ENCODE results near the gene CLC.
"Not testable (repeated sequence)": the region's sequence is repeated elsewhere in the genome, so short reads cannot be mapped to it uniquely, and the experiment has no call there.

Gene CLC

DNA sequence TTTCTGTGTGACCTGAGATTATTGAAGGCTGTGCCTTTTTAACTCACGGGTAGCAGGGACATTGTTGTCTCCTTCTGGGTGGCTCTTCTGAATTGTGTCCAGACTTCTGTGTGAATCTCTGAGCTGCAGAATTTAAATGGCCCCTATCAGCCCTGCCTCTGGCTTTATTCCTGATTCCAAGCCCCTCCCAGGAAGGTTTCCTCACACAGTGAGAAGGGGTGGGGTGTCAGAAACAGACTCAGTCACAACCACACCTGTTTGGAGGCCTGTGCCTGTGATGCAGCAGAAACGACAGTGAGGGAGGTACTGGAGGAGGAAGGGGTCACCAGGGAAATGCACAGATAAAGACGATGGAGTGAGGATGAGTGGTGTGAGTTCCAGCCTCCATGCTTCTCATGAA, at the start of gene CLC:
Gene CLC, minus strand, starts transcription at position 139 of the 400 bp plus-strand sequence. Its CDS starts 77 bp downstream, at position 62.
- no peak for DNase-seq (ENCODE audit: low spot score)

DNA sequence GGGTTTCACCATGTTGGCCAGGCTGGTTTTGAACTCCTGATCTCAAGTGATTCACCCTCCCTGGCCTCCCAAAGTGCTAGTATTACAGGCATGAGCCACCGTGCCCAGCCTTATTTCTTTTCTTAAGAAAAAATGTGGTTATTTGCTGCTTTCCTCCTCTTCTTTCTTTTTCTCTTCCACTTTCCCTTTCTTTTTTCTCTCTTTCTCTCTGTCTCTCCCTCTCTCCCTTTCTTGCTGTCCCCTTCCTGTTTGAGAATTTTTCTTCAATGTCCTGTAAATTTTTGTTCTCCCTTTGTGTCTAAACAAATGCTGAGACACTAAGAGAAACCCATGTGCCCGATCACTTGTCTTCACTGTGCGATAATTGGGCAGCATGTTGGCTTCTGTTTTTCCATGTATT, 43.1 kb upstream of the CLC start:
- no peak for DNase-seq (ENCODE audit: low spot score)

DNA sequence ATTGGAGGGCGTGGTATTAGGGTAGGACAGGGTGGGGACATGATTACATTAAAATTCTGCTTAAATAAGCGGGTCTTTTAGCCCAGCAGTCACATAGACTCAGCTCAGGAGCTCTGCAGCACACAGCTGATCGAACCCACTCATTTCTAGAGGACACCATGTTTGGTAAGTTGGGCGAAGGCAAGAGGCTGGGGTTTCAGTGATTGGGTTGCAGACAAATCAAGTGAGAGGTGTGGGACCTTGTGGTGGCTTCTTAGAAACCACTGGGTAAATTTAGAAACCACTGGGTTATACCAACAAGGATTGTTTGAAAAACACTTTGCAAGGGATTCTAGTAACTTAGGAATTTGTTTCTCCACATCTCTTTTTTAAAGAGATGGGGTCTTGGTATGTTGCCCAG, 40.9 kb upstream of the CLC start, which contains the start of gene LEUTX:
Gene LEUTX, plus strand, starts transcription at position 92 of the 400 bp plus-strand sequence. Its CDS starts 67 bp downstream, at position 159.
- DNase-seq (ENCODE audit: low spot score): no peak

DNA sequence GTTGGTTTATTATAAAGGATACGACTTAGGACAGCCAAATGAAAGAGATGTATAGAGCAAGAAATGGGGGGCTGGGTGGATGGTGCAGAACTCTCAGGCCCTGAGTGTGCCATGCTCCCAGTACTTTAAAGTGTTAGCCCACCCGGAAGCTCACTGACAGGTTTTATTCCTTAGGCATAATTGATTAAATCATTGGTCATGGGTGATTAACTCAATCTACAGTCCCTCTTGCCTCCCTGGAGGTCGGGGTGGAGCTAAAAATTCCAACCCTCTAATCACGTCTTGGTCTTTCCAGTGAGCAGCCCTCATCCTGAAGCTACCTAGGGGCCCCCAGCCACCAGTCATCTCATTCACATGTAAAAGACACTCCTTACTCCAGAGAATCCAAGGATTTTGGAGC, 31.0 kb upstream of the CLC start:
- no peak for DNase-seq (ENCODE audit: low spot score)

DNA sequence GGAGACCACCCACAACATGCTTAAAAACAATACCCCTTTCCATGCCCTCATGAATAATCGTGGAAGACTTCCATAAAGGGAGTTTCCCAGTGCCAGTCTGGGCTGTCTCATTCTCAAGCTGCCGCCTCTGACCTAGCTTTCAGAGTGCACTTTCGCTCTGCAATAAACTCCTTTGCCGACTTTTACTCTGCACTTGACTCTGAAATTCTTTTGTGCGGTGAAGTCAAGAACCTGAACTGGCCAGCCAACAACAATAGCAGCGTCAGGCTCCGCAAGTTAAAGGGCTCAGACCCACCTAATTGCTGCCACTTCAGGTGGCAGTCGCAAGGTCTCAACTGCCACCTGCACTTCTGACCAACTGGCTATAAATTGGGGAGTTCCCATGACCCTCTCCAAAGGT, 30.5 kb upstream of the CLC start:
- DNase-seq (ENCODE audit: low spot score): no peak

DNA sequence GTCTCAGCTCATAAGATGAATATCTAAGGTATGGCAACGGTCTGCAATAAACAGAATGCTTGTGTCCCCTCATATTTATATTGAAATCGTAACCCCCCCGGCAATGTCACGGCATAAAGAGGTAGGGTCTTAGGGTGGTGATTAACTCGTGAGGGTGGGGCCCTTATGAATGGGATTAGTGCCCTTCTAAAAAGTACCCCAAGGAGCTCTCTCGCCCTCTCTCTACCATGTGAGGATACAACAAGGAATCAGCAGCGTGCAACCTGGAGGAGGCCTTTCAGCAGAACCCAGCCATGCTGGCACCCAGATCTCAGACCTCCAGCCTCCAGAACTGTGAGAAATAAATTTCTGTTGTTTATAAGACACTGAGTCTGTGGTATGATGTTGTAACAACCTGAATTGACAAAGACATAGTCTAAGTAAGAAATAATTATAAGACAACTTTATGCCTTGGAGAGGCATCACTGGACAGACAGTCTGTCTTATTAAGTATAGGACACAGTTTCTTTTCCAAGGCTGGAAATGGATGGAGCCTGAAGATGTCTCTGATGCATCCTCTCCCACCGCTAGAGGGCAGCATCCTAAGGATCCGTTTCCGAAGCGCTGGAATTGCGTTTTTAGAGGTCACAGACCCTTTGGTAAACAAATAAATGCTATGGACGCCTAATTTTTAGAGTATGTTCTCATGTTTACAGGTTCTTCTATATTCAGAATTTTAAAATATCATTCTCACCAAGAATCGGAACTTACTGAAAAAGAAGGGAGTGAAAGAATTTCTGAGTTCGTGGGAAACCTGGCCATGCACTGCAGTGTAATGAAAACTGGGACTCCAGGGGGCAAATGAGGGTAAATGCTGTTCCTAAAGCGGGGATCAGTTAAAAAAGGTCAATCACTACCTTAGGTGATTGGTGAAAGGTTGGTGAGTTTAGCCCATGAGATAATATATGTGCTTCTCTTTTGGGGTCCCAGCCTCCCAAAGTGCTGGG, 27.6 kb upstream of the CLC start:
- peak; percentile 18 for DNase-seq (ENCODE audit: low spot score)

DNA sequence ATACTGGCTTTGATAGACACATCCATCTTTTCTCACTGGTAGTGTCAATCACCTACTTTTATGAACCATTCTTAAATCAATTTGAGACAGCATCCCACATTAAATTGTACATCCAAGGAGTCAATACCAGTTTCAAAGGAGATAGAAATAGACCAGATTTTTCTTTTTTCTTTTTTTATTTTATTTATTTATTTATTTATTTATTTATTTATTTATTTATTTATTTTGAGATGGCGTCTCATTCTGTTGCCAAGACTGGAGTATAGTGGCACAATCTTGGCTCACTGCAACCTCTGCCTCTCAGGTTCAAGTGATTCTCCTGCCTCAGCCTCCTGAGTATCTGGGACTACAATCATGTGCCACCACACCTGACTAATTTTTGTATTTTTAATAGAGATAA, 24.0 kb upstream of the CLC start:
- not testable (repeated sequence) for DNase-seq (ENCODE audit: low spot score)

DNA sequence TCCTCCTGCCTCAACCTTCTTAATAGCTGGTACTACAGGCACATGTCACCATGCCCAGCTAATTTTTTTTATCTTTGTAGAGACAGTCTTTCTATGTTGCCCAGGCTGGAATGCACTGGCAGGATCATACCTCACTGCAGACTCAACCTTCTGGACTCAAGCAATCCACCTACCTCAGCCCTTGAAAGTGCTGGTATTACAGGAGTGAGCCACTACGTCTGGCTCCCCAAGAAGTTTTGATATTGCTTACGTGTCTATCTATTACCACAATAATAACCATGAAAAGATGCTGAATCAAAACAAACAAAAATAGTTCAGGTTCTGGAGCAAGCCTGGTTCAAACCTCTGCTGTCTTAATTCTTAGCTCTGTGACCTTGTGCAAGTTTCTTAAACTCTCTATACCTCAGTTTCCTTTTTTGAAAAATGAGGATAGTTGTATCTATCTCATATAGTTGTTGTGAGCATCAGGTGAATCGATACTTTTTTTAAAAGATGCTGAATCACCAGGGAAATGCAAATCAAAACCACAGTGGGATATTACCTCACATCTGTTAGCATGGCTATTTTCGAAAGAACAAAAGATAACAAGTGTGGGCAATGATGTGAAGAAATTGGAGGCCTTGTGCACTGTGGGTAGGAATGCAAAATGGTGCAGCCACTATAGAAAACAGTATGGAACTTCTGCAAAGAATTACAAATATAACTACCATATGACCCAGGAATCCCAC, 21.8 kb upstream of the CLC start:
- DNase-seq (ENCODE audit: low spot score): no peak

DNA sequence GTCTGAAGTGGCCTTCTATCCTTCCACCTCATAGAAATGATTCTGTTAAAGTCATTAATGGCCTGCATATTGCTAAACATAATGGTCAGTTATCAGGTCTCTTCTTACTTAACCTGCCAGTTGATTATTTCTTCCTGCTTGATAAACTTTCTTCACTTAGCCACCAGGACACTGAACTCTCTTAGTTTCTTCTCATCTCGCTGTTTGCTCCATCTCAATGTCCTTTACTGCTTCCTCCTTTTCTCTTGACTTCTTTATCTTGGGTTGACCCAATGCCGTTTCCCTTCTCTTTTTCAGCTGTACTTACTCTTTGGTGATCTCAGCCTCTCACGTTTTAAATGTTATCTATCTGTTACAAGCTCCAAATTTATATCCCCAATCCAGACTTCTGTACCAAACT, 17.1 kb upstream of the CLC start:
- DNase-seq (ENCODE audit: low spot score): no peak

DNA sequence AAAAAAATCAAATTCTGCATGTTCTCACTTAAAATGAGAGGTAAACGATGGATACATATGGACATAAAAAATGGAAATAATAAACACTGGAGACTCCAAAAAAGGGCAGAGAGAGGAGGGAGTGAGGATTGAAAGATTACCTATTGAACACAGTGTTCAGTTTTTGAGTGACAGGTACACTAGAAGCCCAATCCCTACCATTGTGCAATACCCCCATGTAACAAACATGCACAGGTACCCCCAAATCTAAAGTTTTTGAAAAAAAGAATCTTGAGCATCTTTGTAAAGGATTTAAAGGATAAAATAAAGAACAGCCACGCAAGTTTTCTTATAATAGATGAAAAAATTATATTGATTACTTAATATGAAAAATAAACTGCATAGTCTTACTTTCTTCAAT, 16.7 kb upstream of the CLC start:
- DNase-seq (ENCODE audit: low spot score): no peak

DNA sequence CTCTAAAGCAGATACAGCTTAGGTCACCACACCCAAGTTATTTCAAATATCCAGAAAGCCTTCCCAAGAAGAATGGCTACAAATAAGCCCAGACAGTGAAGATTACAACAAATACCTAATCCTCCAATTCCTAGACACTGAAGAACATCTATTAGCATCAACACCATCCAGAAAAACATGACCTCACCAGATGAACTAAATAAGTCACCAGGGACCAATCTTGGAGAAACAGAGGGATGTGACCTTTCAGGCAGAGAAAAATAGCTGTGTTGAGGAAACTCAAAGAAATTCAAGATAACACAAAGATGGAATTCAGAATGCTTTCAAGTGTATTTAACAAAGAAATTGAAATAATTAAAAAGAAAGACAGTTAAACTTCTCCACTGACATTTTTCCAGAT, 15.0 kb upstream of the CLC start:
- DNase-seq (ENCODE audit: low spot score): no peak

DNA sequence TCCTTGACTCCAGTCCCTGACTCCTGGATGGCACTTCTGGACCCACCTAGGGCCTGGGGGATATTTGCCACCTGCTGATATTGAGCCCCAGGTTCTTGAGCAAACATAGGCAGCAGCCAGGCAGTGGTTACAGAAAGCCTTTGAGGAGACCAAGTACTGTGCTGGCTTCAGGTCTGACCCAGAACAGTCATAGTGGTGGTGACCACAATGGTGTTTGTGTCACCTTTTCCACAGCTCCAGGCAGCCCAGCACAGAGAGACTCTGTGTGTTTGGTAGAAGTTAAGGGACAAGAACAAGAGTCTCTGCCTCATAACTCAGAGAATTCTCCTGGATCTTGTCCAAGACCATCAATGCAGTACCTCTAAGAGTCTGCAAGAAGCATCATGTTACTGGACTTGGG, 14.6 kb upstream of the CLC start:
- no peak for DNase-seq (ENCODE audit: low spot score)

DNA sequence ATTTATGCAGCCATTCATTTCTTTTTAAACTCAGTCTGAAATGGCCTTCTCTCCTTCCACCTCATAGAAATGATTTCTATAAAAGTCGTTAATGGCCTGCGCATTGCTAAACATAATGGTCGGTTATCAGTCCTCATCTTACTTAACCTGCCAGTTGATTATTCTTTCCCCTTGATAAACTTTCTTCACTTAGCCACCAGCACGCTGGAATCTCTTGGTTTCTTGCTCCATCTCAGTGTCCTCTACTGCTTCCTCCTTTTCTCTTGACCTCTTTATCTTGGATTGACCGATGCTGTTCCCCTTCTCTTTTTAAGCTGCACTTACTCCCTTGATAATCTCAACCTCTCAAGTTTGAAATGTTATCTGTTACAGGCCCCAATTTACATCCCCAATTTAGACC, 12.2 kb upstream of the CLC start:
- DNase-seq (ENCODE audit: low spot score): no peak

DNA sequence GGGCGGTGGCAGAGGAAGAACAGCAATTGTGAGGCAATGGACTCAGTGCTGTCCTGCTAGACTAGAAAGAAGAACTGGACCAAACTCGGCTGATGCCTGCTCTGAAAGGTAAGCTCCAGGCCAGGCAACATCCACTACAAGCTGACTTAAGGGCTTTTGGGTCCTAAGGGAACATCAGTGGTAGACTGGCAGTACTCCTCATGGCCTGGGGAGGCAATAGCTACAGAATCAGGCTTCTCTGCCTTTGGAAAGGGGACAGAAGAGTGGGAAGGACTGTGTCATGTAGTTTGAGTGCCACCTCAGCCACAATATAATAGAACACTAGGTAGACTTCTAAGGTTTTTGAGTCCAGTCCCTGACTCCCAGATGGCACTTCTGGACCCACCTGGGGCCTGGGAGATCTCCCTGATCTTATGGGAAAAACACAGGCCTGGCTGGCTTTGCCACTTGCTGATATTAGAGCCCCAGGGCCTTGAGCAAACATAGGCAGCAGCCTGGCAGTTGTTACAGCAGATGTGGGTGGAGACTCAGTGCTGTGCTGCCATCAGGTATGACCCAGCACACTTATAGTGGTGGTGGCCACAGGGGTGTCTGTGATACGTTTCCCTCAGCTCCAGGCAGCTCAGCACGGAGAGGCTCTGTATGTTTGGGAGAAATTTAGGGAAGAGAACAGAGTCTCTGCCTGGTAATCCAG, 9.2 kb upstream of the CLC start:
- DNase-seq (ENCODE audit: low spot score): no peak

DNA sequence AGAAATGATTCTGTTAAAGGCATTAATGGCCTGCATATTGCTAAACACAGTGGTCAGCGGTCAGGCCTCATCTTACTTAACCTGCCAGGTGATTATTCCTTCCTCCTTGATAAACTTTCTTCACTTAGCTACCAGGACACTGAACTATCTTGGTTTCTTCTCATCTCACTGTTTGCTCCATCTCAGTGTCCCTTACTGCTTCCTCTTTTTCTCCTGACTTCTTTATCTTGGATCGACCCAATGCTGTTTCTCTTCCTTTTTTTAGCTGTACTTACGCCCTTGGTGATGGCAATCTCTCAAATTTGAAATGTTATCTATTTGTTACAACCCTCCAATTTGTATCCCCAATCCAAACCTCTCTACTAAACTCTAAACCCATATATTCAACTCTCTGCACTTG, 7.8 kb upstream of the CLC start:
- no peak for DNase-seq (ENCODE audit: low spot score)

DNA sequence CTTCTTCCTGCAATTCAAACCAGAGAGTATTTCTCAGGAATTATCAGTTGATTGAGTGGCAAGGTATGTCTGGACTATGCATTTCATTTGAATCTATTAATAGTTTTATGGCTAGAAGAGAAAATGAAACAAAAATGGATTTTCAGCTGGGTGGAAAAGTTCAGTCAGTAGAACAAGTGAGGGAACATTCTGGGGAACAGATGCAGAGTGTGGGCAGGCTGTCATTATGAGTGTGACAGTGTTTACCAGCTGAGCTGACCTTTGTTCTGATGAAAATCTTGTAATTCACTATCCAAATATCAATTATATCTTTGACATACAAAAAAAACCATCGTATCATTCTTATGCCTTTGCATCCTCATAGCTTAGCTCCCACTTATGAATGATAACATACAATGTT, 2.6 kb upstream of the CLC start:
- DNase-seq (ENCODE audit: low spot score): no peak

DNA sequence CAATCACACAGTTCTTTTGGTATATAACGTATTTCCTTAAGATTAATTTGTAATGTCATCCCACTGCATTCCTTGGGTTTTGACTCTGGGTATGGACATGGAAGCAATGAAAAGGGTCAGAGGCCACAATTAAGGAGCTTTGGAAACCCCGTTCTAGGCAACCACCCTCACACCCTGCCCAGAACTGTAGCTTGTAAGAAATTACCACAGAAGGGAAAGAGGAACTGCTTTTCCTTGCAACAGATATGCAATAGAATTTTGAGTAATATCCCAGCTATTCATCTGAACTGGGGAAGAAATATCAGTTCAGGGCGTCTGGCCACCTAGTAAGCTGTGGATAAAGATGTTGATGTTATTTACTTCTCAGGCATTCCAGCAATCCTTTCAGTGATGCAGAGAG, 985 bp upstream of the CLC start:
- DNase-seq (ENCODE audit: low spot score): no peak

DNA sequence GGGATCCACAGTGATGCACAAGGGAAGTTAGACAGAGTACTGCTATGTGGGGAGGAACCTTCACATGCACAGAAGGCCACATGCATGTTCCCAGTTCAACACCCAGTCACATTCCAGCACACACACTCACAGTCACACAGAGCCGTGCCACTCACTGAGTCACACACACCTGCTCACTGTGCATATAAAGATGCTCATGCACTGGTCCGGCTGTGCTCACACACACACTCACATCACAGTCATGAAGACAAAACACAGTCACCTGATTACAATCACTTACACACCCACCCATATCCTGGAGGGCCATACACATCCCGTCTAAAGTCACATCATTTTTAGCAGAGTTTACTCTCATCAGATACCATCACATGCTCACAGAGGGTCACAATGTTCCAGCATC, 478 bp downstream of the CLC start:
- no peak for DNase-seq (ENCODE audit: low spot score)

DNA sequence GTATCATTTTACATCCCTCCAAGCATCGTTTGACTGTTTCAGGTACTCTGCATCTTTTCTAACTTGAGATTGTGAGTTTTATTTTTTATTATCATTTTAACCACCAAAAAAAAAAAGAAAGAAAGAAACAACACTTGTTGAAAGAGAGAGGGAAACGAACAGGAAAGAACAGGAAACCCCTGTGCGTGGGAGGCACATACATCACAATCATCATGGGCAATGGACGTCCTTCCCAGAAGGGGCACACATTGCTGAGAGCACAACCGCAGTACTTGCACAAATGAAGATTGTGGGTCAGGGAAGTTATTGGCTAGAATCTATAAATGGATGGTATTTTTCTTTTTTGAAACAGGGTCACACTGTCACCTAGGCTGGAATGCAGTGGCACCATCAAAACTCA, 1.7 kb downstream of the CLC start:
- no peak for DNase-seq (ENCODE audit: low spot score)

DNA sequence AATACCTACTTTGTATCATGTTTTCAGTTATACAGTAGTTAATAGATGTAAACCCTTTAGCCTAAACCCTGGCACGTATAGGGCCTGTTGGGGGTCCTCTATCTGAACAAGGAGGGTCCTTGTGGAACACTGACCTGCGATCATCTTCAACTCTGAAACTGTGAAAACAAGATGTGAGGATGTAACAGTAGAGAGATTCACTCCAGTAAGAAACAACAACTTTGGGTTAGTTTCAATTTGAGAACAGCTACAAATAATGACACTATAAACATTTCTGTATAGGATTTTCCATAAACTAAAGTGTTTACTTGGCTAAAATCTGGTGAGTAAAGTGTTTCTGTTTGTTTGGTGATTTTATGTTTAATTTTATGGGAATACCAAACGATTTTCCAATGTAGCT, 2.1 kb downstream of the CLC start:
- no peak for DNase-seq (ENCODE audit: low spot score)

DNA sequence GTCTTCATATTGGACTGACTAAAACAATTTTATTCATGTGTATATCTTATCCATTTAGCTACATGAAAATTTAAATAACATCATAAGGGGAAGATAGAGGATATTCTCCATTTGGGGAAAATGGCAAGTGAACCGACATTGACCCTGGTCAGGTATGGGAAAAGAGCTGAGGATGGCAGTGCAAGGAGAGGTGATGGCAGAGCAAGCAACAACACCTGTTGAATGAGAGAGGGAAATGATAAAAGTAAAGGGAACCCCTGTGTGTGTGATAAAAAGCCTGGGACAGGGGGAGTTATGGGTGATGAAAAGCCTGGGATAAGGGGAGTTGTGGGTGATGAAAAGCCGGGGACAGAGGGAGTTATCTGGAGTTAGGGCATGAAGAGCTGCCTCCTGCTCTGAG, 4.0 kb downstream of the CLC start:
- DNase-seq (ENCODE audit: low spot score): no peak

DNA sequence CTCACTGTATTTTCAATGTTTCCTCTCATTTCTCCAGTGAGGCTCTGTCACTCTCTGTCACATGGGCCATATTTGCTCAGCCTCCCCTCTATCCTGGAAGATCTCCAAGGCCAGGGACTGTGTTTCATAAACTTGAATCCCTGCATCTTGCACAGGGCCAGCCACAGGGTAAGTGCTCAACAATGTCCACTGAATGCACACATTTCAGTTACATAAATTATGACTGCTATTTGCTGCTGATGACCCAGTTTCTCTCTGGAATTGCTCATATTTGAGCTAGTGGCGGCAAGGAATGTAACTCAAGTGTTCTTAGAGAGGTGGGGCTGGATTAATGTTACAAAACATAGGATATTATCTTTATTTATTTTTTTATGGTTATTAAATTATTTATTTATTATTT, 6.1 kb downstream of the CLC start:
- no peak for DNase-seq (ENCODE audit: low spot score)

DNA sequence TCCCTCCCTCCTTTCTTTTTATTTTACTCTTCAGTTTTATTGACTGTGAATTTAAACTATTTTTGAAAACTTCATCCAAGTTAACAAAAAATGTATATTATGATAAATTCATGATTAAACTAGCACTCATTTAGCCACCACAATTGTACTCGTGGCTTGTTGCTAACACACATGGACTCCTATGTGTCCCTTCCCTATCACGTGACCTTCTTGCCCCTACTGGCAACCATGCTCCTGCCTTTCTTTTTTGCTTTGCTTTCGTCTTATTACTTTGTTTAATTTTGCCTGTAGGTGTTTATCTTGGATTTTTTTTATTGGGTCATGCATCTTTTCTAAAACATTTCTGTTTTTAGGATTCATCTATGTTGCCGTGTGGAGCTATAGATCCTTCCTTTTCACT, 8.2 kb downstream of the CLC start:
- DNase-seq (ENCODE audit: low spot score): no peak

All from germinal center (tissue), 1 donor.